ENCODE data around the gene SLC38A10.

Gene SLC38A10

DNA sequence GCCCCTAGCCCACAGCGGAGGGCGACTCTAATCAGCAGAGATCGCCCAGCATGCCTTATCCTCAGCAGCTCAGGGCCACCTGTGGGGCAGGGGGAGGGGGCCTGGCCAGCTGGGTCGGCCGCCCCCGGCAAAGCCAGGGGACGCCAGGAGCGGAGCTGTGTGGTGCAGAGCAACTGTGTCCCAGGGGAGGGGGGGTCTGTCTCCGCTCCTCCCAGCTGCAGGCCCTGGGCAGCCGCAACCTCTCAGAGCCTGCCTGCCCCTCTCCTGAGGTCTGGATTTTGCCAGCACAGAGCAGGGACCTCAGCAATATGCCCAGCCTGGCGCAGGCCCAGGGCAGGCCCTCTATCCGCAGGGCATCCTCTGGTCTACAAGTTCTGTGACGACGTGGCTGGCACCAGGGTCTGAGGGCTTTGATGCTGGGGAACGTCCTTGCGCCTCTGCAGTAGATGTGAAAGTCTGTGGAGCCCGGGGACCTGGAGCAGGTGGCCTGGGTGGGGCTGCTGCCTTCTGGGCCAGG lies 36.5 kb upstream of the SLC38A10 start:
- no peak for DNase-seq (ENCODE audit: low read depth, low spot score)

DNA sequence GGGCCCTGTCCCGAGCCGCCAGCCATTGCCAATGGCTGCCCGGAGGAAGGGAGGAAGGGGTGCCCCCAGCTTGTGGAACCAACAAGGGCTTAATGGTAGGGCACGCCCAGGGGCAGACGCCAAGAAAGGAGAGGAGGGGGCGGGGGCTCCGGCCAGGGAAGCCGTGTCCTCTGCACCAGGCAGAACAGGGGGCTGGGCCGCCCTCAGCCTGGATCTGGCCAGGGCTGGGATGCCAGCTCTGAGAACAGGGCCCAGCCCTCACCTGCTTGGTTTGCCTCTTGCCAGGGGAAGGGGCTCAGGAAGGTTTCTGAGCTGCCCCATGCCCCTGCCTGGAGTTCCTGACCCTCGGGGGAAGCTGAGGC lies 35.8 kb upstream of the SLC38A10 start:
- no peak for DNase-seq (ENCODE audit: low read depth, low spot score)

DNA sequence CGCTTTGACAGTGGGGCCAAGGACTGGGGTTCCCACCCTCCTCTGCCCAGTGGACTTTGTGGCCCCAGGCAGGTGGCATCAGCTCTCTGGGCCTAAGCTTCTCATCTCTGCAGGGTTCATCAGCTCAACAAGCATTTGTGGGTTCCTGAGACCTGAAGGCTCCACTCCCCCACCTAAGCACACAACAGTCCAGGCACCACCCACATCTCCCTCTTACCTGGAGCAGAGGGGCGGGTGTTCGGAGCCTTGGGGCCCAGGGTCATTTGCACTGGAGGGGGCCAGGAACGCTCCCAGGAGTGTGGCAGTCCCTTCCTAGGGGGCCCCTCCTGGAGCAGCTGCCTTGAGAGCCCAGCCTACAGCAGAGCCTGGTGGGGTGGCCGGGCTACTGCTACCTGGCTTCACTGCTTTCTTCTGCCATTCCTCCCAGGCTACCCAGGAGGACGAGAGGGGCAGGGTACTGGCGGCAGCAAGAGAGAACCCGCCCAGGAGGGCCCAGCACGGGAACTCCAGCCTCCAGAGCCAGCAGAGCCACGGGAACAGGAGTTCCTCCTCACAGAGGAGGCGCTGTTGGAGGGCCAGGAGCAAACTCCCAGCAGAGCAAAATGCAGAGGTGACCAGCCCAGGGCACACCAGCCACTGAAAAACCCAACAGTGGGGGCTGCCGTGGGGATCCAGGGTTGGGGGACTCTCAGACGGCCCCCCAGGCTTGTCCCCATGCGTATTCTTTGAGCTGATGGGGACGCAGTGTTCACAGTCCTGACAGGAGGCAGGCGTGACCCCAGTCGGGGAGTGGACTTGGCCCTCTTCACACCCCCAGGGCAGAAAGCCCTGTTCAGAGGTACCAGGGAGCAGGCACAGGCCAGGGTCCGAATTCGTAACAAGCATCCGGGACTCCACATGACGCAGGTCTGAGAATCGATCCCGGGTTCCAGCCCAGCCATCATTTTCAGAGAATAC lies 35.1 kb upstream of the SLC38A10 start:
- DNase-seq (ENCODE audit: low read depth, low spot score), result no peak

DNA sequence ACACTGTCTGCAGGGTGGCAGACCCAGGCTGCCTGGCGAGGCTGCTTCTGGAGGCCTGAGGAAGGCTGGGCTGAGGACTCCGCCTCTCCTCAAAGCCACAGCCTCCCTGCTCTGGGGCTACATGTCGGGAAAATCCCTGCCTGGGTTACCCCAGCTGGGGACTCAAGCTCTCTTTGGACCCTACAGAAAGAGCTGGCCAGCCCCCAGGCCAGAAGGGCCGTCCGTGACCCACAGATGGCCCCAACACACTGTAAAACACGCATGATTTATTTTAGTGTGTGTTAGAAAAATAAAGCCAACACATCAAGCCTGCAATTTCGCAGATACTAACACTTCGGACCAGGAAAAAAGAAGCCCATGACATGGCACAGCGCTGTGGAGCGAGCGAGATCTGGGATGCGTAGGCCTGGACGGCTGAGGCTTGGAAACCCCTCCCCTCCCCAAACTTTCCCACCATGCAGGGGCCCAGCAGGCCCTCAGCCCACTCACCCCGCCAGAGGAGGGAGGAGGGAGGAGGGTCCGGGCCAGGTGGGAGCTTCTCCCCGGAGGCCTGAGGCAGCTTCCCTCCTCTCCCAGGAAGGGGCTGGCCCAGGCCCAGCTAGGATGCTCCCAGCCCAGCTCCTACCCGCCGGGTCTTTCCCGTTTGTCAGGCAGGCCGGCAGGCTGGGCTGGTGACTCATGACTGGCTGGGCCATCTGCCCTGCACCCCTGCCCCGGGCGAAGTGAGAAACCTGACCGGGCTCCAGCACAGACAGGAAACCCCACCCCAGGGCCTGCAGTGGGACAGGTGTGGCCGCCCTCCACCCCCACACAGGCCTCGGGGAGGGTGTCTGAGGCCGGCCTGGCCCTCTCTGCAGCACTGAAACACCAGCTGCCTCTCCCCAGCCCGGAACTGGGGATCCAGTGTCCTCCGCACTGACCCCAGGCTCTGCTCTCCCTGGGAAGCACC lies 34.1 kb upstream of the SLC38A10 start:
- peak; percentile 94 for DNase-seq (ENCODE audit: low read depth, low spot score)

DNA sequence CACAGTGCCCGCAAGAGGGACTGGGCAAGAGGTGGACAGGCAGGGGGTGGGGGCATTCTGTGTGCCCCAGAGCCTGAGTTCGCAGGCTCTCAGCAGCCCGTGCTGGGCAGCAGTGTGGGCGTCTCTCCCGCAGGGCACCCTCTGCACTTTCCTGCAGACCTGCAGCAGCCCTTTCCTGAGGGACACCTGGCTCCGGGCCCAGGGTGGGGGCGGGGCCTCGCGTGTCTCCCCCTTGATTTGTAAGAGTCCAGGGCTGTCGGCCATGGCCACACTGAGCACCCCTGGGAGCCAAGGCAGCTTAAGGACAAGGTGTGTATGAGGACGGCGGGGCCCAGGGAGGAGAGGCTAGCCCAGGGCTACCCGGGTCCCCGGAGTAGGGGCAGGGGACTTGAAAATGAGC lies 33.4 kb upstream of the SLC38A10 start:
- DNase-seq (ENCODE audit: low read depth, low spot score), result no peak

DNA sequence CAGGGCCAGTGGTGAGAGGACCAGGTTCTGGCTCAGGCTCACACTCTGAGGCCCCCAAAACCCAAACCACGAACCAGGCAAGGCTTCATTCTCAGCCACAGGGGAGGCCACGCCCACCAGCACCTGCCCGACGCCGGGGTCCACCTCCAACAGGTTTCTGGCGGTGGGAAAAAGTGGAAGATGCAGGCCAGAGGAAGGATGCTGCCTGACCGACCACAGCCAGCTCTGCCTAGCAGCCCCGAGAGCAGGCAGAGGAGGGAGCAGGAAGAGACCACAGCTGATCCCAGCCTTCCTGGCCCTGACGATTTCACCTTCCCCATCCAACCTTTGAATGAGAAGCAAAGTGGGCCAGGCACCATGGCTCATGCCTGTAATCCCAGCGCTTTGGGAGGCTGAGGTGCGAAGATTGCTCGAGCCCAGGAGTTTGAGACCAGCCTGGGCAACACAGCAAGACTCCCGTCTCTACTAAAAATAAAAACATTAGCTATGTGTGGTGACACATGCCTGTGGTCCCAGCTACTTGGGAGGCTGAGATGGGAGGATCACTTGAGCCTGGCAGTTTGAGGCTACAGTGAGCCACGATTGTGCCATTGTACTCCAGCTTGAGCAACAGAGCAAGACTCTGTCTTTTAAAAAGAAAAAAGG lies 30.7 kb upstream of the SLC38A10 start:
- DNase-seq (ENCODE audit: low read depth, low spot score), result no peak

DNA sequence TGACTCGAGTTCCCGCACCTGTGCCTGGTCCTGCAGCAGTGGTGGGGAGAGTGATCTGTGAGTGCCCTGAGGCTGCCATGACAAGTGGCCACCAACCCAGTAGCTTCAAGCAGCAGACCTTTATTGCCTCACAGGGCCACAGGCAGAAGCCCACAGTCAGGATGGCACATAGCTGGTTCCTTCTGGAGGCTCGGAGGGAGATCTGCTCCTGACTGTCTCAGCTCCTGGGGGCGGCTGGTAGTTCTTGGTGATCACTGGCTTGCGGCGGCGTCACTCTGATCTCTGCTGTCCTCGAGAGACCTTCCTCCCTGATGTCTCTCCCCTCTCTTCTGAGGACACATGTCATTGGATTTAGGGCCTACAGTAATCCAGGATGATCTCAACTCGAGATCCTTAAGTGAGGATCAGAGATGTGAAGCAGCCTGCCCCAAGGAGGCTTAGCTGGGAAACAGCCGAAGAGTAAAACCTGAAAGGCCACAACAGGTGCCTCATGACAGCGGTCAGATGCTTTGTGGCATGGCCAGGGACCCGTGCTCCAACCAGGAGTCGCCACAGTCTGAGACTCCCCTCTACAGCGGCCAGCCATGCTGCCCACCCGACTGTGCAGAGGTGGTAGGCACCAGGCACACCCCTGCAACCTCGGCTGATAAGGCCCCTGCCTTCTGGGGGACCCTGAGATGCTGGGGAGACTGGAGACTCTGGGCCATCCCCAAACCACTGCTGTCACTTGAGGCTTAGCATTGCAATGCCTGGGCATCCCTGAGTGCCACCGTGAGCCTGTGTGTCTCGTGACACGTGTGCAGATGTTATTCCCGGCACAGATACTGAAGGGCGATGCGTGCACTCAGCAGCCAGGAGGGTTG lies 30.0 kb upstream of the SLC38A10 start:
- DNase-seq (ENCODE audit: low read depth, low spot score), result no peak

DNA sequence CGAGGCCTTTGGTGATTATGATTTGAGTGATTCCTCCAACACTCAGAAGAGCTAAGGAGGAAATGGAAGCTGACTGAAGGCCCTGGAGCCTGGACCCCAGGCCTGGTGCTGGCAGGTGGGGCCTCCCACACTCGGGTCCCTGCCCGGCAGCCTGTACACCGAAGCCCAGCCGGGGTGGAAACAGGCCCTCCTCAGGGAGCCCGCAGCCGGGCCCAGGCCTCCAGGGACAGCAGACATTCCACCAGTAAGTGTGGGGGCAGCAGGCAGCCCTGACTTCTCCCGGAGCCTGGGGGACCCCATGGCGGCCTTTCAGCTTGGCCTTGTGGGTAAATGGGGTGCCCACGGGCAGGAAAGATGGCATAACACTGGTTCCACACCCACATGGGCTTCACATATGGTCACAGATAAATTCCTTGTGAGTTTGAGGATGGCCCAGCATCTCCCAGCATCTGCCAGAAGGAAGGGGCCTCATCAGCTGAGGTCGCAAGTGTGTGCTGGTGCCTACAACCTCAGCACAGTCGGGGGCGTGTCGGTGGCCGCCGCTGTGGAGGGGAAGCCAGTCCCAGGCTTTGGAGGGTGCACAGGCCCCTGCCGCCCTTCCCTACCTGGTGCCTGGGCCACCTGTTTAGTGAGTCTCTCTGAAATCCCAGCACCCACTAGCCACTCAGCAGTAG lies 29.2 kb upstream of the SLC38A10 start:
- DNase-seq (ENCODE audit: low read depth, low spot score), result no peak

DNA sequence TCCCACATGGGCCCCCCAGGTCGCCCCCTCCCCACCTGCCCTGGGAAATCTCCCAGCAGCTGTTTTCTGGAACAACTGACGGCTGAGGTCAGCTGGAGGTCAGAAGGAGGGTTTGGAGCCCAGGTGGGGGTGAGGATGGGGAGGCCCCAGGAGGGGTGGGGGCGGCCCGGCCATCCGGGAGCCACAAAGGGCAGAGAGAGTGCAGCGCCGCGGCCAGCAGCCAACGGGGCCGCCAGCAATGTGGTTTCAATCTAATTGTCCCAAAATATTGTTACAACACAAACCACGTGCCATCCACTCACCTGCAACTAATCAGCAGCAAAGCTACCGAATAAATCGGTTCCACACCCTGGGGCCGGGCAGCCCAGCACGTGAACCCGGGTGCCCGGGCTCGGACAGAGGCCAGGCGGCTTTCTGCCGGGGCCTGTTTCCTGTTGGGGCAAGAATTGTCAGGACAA lies 28.3 kb upstream of the SLC38A10 start:
- no peak for DNase-seq (ENCODE audit: low read depth, low spot score)

DNA sequence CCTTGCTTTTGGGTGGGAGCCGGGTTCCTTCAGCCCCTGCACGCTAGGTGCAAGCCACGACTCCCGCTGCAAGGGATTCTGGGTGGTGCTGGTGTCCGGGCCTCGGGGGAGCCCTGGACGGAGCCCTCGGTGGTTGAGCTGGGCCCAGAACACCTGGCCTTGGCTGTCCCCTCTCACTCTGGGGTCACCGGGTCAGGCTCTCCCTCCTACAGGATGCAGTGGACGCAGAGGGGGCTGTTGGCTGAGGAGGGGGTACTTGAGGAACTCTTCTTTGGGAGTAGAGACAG lies 27.9 kb upstream of the SLC38A10 start:
- no peak for DNase-seq (ENCODE audit: low read depth, low spot score)

DNA sequence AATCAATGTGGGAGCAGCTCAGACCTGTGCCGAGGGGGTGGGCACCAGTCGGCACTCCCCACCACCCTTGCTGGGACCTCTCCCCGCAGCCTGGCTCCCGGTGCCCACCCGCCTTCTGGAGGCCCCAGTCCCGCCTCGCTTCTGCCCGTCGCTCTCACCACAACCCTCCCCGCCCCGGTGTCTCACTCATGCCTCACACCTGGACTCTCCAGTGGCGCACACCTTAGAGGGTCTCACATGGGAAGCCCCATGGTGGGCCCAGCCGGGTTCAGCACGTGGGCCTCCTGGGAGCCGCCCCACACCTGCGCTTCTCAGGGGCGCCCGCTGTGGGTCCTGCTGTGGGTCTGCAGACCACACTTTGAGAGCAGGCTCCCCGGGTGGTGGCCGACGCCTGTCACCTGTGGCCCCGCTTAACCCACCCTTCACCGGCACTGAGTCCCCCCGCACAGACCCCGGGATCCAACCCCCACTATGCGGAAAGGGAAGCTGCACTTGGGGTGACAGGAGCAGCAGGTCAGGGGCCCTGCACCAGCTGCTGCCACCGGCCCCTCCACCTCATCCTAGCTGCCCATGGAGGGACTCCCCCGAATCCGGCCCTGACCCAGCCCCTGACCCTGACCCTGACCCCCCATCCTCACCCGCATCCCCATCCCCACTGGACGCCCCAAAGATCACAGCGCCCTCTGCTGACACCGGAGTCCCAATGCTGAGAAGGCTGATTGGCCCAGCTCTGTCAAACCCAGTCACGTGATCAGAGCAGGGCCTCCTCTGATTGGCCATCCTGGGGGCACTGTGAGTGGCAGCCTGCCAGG lies 27.4 kb upstream of the SLC38A10 start:
- no peak for DNase-seq (ENCODE audit: low read depth, low spot score)

DNA sequence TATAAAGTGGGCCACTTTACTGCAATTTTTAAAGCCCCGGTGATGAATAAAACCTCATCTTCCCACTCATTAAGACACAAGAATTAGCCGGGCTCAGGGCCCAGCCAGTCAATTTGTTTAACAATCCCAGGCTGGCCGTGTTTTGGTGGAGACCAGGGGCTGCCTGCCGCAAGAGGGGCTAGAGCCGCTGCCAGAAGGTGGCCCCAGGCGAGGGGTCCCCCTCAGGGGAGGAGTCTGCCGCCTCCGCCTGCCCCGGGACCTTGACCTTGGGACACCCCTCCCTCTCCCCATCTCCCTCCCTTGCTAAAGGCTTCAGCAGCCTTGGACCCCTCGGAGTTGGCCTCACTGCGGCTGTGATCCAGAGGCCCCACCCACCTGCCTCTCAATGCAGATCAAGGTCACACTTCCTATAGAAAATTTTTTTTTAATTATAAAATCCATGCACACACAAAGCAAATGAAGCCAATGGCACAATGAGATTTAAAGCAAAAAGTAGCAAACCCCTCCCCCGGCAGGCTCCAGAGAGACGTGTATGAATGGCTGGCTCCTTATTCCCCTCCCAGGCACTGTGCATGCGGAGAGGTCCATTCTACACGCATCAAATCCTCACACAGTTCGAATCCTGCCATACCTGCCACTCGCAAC lies 23.0 kb upstream of the SLC38A10 start:
- DNase-seq (ENCODE audit: low read depth, low spot score), result no peak

DNA sequence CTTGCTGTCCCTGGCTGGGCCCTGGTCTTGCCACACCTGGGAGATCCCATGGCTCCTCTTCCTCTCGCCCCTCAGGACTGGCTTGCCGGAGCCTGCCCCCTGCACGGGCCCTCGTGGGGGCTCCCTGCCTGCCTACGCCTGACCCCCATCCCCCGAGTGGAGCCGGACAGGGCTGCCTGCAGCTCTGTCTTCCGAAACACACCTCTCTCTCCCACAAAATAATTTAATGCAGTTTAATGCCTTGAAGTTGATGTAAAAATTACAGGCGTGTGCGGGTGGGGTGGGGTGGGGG lies 22.4 kb upstream of the SLC38A10 start:
- DNase-seq (ENCODE audit: low read depth, low spot score), result no peak

DNA sequence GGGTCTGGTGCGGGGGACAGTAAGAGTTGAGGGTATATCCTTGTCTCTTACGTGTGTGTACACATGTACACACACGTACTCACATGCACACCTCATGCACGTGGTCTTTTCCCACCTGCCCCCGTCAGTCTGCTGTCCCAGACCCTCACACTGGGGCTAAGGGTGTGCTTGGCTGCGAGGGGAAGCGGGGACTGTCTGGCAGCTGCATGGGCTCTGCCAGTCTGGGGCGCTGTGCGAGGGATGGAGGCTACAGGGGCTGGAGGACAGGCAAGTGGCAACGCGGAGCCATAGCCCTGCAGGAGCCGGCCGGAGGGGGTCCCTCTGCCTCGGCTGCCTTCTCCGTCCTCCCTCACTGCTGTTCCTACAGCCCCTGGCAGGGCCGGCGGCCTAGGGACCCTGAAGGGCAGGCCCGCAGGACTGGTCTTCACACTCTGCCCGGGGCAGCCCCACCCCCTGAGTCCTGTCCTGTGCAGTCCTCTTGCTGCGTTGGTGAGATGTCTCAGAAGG lies 20.8 kb upstream of the SLC38A10 start:
- no peak for DNase-seq (ENCODE audit: low read depth, low spot score)

DNA sequence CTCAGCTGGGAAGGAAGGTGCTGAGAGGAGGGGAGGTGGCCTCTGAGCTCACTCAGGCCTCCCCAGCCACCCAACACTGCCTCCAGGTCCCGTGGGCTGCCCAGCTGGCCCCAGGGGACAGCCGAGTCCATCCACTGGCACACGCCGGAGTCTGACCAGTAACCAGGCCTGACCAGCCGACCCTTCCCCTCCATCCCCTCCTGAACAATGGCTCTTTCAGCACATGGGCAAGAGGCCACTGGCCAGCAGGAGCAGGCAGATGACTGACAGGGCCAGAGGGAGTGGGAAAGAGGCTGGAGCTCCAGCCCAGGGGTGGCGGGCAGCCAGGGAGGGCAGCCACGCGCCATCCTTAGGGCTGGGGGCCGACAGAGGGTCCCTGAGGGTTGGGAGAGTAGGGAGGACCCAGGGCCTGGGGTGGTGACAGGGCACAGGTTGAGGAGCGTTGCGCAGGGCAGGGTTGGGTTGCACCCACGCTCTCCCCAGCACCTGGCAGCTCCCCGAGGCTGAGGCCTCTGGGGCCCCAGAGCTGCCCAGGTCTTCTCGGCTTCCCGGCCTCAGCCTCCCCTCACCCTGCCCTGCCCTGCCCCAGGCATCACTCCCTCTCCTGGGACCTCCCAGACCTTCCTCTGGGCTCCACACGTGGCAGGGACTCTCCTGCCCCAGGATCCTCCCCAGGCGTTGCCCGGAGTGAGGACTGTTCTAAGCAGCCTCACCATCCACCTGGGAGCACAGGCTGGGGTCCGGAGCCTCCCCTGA lies 20.2 kb upstream of the SLC38A10 start:
- DNase-seq (ENCODE audit: low read depth, low spot score), result no peak

DNA sequence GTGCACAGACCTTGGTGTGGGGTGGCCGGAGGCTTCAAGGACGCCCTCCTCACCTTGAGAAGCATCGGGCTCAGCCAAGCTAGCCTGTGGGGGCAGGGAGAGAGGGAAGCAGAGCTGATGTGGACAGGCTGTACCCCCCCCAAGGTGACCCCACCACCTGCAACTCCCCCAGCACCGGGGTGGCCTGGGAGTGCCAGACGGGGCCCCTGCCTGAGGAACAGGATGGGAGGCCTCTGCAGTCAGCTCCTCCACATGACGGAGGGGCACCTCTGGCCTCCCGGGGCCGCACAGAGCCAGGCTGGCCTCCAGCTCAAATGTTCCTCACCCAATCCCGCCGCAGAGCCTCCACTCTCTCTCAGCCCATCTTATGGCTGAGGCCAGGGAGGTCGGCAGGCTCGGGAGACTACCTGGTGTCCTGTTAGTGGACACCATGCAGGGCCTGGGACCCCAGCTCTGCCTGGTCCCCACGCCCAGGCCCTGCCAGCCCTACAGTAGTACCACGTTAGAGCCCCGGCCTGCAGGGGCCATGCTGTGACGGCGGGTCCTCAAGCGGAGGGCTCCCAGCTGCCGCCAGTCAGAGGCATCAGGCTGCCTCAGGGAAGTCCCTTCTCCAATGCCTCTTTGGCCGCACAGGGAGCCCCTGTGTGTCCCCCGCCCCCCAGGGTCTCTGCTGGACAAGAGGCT lies 19.4 kb upstream of the SLC38A10 start:
- no peak for DNase-seq (ENCODE audit: low read depth, low spot score)

DNA sequence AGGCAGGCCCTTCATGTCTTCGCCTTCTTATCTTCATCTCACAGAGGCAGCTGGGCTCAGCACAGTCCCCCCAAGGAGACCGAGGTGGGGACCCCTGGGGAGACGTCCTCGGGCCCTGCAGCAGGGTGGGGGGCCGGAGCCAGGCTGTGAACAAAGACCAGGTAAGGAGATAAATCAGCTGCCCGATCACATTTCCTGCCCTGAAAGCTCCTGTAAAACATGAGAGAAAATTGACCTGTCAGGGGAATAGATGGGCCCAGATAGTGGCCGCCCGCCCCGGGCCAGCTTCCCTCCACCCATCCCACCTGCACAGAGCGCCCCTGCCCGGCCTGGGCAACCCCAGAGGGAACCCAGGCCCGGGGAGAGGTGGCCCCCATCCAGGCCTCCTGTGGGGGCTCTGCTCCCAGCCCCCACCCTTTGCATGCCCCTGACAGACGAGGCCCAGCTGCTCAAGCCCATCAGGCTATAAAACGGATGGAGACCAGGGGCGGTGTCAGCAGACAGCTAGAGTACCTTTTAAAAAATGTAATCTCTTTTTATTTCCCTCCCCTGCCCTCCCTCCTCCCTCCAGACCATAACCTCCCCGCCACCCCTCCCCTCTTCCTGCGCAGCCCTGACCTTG lies 18.8 kb upstream of the SLC38A10 start:
- no peak for DNase-seq (ENCODE audit: low read depth, low spot score)

Measured in astrocyte of the hippocampus (primary cell).